ENCODE measurements around the gene VGF.

Gene VGF

GRCh38 chr7:101129603-101130117 is 35.7 kb downstream of the VGF start:
- Histone ChIP-seq H3K4me1 (ENCODE audit: low read length) (peaks cover 9% of the 10 kb centered on the region), H3K9ac (ENCODE audit: low read length) (no peak overlapping the region), H2AFZ (ENCODE audit: low read depth, low read length) (no peak overlapping the region), H3K27me3 (ENCODE audit: low read depth, low read length) (peaks cover 3% of the 10 kb centered on the region; the same call in 1 of the 2 replicates), H3K36me3 (replicated peaks; ENCODE audit: low read depth, low read length) (no peaks in the 10 kb centered on the region), H4K20me1 (ENCODE audit: insufficient read depth, low read length) (no peaks in the 10 kb centered on the region), H3K4me3 (ENCODE audit: low read length) (no peak overlapping the region), H3K9me3 (ENCODE audit: insufficient read depth, low read length) (no peaks in the 10 kb centered on the region), H3K27ac (ENCODE audit: low read length) (no peak overlapping the region), H3K79me2 (ENCODE audit: low read length) (no peaks in the 10 kb centered on the region), H3K4me2 (ENCODE audit: low read length) (no peak overlapping the region)
- TF ChIP-seq CTCF (IDR thresholded peaks at IDR 0.05; ENCODE audit: low read depth, low read length) (no peak), EZH2phosphoT487 (IDR thresholded peaks at IDR 0.05; ENCODE audit: low read depth) (no peak)

- Histone ChIP-seq H3K27ac (ENCODE audit: low read length) (no peak overlapping the region), H3K36me3 (replicated peaks; ENCODE audit: low read depth, low read length) (no peaks in the 10 kb centered on the region), H3K9me3 (ENCODE audit: insufficient read depth, low read length) (no peaks in the 10 kb centered on the region), H4K20me1 (ENCODE audit: insufficient read depth, low read length) (no peaks in the 10 kb centered on the region), H3K4me2 (ENCODE audit: low read length) (no peak overlapping the region), H2AFZ (ENCODE audit: low read depth, low read length) (no peak overlapping the region), H3K9ac (ENCODE audit: low read length) (no peak overlapping the region), H3K27me3 (ENCODE audit: low read depth, low read length) (peaks cover 8% of the 10 kb centered on the region; the same call in 1 of the 2 replicates), H3K79me2 (ENCODE audit: low read length) (no peaks in the 10 kb centered on the region), H3K4me3 (ENCODE audit: low read length) (no peak overlapping the region), H3K4me1 (ENCODE audit: low read length) (no peaks in the 10 kb centered on the region)
- TF ChIP-seq EZH2phosphoT487 (IDR thresholded peaks at IDR 0.05; ENCODE audit: low read depth) (no peak), CTCF (IDR thresholded peaks at IDR 0.05; ENCODE audit: low read depth, low read length) (no peak)
These were observed 37.1 kb downstream of the VGF start for GRCh38 chr7:101128040-101128834.

GRCh38 chr7:101127460-101128039 is 37.8 kb downstream of the VGF start:
- peaks cover 2% of the 10 kb centered on the region; the same call in 1 of the 2 replicates for H3K4me1 ChIP-seq (ENCODE audit: low read length)
- H3K4me2 ChIP-seq (ENCODE audit: low read length), result no peak overlapping the region

More at GRCh38 chr7:101127460-101128039, 37.8 kb downstream of the VGF start:
- Histone ChIP-seq H2AFZ (ENCODE audit: low read depth, low read length) (no peak overlapping the region), H3K36me3 (replicated peaks; ENCODE audit: low read depth, low read length) (no peaks in the 10 kb centered on the region), H3K27me3 (ENCODE audit: low read depth, low read length) (peaks cover 8% of the 10 kb centered on the region; the same call in 1 of the 2 replicates), H3K9me3 (ENCODE audit: insufficient read depth, low read length) (no peaks in the 10 kb centered on the region), H4K20me1 (ENCODE audit: insufficient read depth, low read length) (no peaks in the 10 kb centered on the region), H3K27ac (ENCODE audit: low read length) (no peak overlapping the region), H3K4me3 (ENCODE audit: low read length) (no peak overlapping the region), H3K9ac (ENCODE audit: low read length) (no peak overlapping the region), H3K79me2 (ENCODE audit: low read length) (no peaks in the 10 kb centered on the region)
- TF ChIP-seq CTCF (IDR thresholded peaks at IDR 0.05; ENCODE audit: low read depth, low read length), result no peak
- TF ChIP-seq EZH2phosphoT487 (IDR thresholded peaks at IDR 0.05; ENCODE audit: low read depth), result no peak
